DOHH2 (cell line): Measurements from ENCODE around the gene RNPS1.

ENCODE experiments used
- H3F3A ChIP-seq: fragments of 200-600 bp; sonication (generic), shearing (Covaris generic); 2 replicates; pipeline ENCODE4 v1.6.0; 2016; ENCODE audit warnings: antibody characterized with exemption, mild to moderate bottlenecking; ENCODE audit not compliant: control insufficient read depth, insufficient read depth
- H3K27ac ChIP-seq: fragments of 200-600 bp; sonication (generic); 2 replicates; pipeline ENCODE4 v1.5.1; 2014; ENCODE audit warnings: low read depth, mild to moderate bottlenecking, low read length, moderate library complexity
- H3K27me3 ChIP-seq: fragments of 200-600 bp; sonication (generic); 2 replicates; pipeline ENCODE4 v1.6.1; 2014; ENCODE audit warnings: mild to moderate bottlenecking, low read length, mixed read lengths; ENCODE audit not compliant: control insufficient read depth
- H3K36me3 ChIP-seq: fragments of 200-600 bp; sonication (generic); 2 replicates; pipeline ENCODE4 v1.6.1; 2014; ENCODE audit warnings: mild to moderate bottlenecking, low read length, moderate library complexity, mixed read lengths; ENCODE audit not compliant: control insufficient read depth
- H3K4me1 ChIP-seq: fragments of 200-600 bp; sonication (generic); 2 replicates; pipeline ENCODE4 v1.6.1; 2014; ENCODE audit warnings: mild to moderate bottlenecking, low read length, mixed read lengths; ENCODE audit not compliant: control insufficient read depth
- H3K4me2 ChIP-seq: fragments of 200-600 bp; sonication (generic); 2 replicates; pipeline ENCODE4 v1.6.0; 2014; ENCODE audit warnings: mild to moderate bottlenecking, low read length, moderate library complexity
- H3K4me3 ChIP-seq: fragments of 200-600 bp; sonication (generic); 2 replicates; pipeline ENCODE4 v1.5.1; 2014; ENCODE audit warnings: mild to moderate bottlenecking, low read length, mixed read lengths
- H3K79me2 ChIP-seq: fragments of 200-600 bp; sonication (generic); 2 replicates; pipeline ENCODE4 v1.6.1; 2014; ENCODE audit warnings: mild to moderate bottlenecking, low read length, mixed read lengths; ENCODE audit not compliant: control insufficient read depth
- H3K9me2 ChIP-seq: fragments of 200-600 bp; sonication (generic); replicated peaks from 2 replicates; pipeline ENCODE4 v1.6.1; 2014; ENCODE audit warnings: mild to moderate bottlenecking, low read length, mixed read lengths; ENCODE audit not compliant: control insufficient read depth
- H3K9me3 ChIP-seq: fragments of 200-600 bp; sonication (generic); 2 replicates; pipeline ENCODE4 v1.6.1; 2014; ENCODE audit warnings: antibody characterized with exemption, low read length, mixed read lengths; ENCODE audit not compliant: control insufficient read depth, insufficient read depth
- H4K20me1 ChIP-seq: fragments of 200-600 bp; sonication (generic); 2 replicates; pipeline ENCODE4 v1.6.0; 2014; ENCODE audit warnings: low read depth, mild to moderate bottlenecking, antibody characterized with exemption, low read length, moderate library complexity; ENCODE audit not compliant: control insufficient read depth, insufficient read depth
- EZH2phosphoT487 ChIP-seq: fragments of 200-600 bp; sonication (generic); IDR thresholded peaks from 2 replicates; pipeline ENCODE4 v1.6.1; 2017; ENCODE audit warnings: borderline replicate concordance, mild to moderate bottlenecking, antibody characterized with exemption, low read length, moderate library complexity, mixed read lengths
- TF ChIP-seq, protein P1 (sequence below): fragments of 200-600 bp; sonication (generic); IDR thresholded peaks from one replicate; pipeline ENCODE4 v1.5.1; 2014; ENCODE audit warnings: antibody characterized with exemption, mild to moderate bottlenecking, low read depth, low read length; ENCODE audit not compliant: poor library complexity, severe bottlenecking

Gene RNPS1

DNA sequence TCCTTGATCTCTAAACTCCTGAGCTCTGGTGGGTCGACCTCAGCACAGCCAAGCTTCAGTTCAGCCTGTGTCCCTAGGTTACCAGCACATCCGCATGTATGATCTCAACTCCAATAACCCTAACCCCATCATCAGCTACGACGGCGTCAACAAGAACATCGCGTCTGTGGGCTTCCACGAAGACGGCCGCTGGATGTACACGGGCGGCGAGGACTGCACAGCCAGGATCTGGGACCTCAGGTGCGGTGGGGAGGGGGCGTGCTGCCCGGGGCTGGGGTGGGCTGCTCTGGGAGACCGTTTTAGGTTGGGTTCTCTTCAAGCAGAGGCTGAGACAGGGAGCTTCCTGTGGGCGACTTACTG is 61.5 kb downstream of the RNPS1 start:
- no peaks in the 10 kb centered on the region for H3F3A ChIP-seq
- no peaks in the 10 kb centered on the region for H4K20me1 ChIP-seq
- H3K4me1 ChIP-seq: peaks cover 19% of the 10 kb centered on the region
- peaks cover 43% of the 10 kb centered on the region for H3K36me3 ChIP-seq
- H3K79me2 ChIP-seq: peaks cover 24% of the 10 kb centered on the region
- H3K4me3 ChIP-seq: peak overlapping the region; percentile 96
- H3K27me3 ChIP-seq: no peaks in the 10 kb centered on the region; the same call in 1 of the 2 replicates
- peak overlapping the region; percentile 99 for H3K4me2 ChIP-seq
- H3K27ac ChIP-seq: no peak overlapping the region; the same call in 1 of the 2 replicates
- no peak for TF ChIP-seq EZH2phosphoT487
- TF ChIP-seq, protein P1, sequence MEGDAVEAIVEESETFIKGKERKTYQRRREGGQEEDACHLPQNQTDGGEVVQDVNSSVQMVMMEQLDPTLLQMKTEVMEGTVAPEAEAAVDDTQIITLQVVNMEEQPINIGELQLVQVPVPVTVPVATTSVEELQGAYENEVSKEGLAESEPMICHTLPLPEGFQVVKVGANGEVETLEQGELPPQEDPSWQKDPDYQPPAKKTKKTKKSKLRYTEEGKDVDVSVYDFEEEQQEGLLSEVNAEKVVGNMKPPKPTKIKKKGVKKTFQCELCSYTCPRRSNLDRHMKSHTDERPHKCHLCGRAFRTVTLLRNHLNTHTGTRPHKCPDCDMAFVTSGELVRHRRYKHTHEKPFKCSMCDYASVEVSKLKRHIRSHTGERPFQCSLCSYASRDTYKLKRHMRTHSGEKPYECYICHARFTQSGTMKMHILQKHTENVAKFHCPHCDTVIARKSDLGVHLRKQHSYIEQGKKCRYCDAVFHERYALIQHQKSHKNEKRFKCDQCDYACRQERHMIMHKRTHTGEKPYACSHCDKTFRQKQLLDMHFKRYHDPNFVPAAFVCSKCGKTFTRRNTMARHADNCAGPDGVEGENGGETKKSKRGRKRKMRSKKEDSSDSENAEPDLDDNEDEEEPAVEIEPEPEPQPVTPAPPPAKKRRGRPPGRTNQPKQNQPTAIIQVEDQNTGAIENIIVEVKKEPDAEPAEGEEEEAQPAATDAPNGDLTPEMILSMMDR: no peak
- H3K9me3 ChIP-seq: no peaks in the 10 kb centered on the region
- no peaks in the 10 kb centered on the region for H3K9me2 ChIP-seq

DNA sequence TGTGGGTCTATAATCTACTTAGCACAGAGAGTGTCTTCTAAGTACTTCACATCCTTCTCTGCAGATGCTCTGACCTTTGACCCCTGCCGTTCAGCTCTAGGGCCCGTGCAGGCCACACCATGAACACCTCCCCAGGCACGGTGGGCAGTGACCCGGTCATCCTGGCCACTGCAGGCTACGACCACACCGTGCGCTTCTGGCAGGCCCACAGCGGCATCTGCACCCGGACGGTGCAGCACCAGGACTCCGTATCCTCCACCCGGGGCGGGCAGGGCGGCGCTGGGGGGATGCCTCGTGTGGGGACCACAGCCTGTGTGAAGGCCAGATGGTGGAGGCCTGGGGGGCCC is 62.0 kb downstream of the RNPS1 start:
- peaks cover 19% of the 10 kb centered on the region for H3K4me1 ChIP-seq
- H3K27ac ChIP-seq: peak overlapping the region; percentile 56
- peaks cover 43% of the 10 kb centered on the region for H3K36me3 ChIP-seq
- H3K27me3 ChIP-seq: no peaks in the 10 kb centered on the region; the same call in 1 of the 2 replicates
- peak overlapping the region; percentile 99 for H3K4me2 ChIP-seq
- no peaks in the 10 kb centered on the region for H3K9me2 ChIP-seq
- H3K4me3 ChIP-seq: peak overlapping the region; percentile 96
- peaks cover 24% of the 10 kb centered on the region for H3K79me2 ChIP-seq
- no peaks in the 10 kb centered on the region for H3K9me3 ChIP-seq
- TF ChIP-seq EZH2phosphoT487: no peak
- TF ChIP-seq, protein P1: no peak
- H3F3A ChIP-seq: no peaks in the 10 kb centered on the region
- no peaks in the 10 kb centered on the region for H4K20me1 ChIP-seq

DNA sequence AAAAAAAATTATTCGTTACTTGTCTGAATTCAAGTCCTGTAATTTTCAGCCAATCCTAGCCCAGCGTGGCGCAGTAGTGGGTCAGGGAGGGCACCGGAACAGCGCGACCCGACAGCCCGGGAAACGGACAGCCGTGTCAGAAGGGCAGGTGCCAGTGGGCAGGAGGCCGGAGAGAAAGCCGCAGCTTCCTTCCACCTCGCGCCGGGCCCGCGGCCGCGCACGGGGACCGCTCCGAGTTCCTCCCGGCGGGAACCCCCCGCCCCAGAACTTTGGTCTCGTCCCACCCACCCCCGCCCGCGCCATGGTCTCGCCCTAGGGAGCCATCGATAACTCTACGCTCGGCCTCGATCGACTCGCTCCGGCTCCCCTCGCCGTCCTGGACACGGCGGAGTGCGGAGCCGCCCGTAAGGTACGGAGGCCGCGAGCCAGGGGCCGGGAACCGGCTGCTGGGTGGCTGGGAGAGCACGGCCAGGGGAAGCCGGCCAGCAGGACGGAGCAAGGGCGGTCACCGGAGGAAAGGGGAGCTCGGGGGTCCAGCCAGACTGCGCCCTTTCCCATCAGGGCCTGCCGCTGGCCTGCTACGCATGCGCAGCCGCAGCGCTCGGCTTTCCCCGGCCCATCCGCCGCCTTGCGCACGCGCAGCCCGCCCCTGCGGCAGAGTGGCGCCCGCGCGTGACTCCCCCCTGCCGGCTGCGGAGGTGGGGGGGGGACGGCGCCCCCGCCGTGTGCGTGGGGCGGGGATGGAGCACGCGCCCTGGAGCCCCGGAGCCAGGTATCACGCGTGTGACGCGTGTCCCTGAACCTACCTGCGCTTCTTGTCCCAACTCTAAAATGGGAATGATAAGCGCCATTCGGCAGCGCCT is 62.6 kb downstream of the RNPS1 start, which contains the start of gene MLST8:
MLST8 (plus strand) TSS at position 351 of the 863 bp plus-strand sequence. CDS start 632 bp downstream, outside the sequence.
- Histone ChIP-seq H3K9me2 (no peaks in the 10 kb centered on the region), H3K27ac (peak within 1 kb of the TSS; percentile 56), H3K79me2 (peaks cover 24% of the 10 kb centered on the region), H3K4me1 (peaks cover 19% of the 10 kb centered on the region), H3F3A (no peaks in the 10 kb centered on the region), H3K9me3 (no peaks in the 10 kb centered on the region), H3K4me2 (peak within 1 kb of the TSS; percentile 99), H3K4me3 (peak within 1 kb of the TSS; percentile 96), H4K20me1 (no peaks in the 10 kb centered on the region), H3K27me3 (peaks cover 2% of the 10 kb centered on the region), H3K36me3 (peaks cover 43% of the 10 kb centered on the region)
- no peak for TF ChIP-seq EZH2phosphoT487
- TF ChIP-seq, protein P1: no peak
